Panc1 (cell line): ENCODE results near the gene KRT33A. TPM values are rescaled to one million over a fixed set of nuclear protein-coding genes. Genes with fewer than 3 reads are reported as not detected.

Experiments
- ATAC-seq: fragments of 200-7000 bp; cut with Tn5 transposase; 2 replicates; pipeline ENCODE4 v1.9.1; 2020; ENCODE audit warnings: mild to moderate bottlenecking, moderate library complexity
- BruUV-seq: library from RNA; stranded (reverse); fragments of 400-500 nt; replicated peaks from 2 replicates; lab custom pipeline; 2021; lab: Mats Ljungman, UMichigan
- CTCF ChIA-PET: fragments of 300-600 bp; sonication (Branson Sonifier 250); formaldehyde crosslinking; loops from one replicate; lab custom pipeline; 2022; ENCODE audit warnings: antibody characterized with exemption; lab: Charles Lee
- POLR2A ChIA-PET: fragments of 300-600 bp; sonication (Branson Sonifier 250); formaldehyde crosslinking; loops from one replicate; lab custom pipeline; 2022; ENCODE audit warnings: antibody characterized with exemption; lab: Charles Lee
- DNase-seq: peaks from one replicate; pipeline ENCODE4 v3.0.0-alpha.2; 2010; ENCODE audit warnings: low read depth, low spot score
- H3K27ac ChIP-seq: 2 replicates; pipeline ENCODE4 v1.5.1; 2011; ENCODE audit warnings: mild to moderate bottlenecking, low read length, inconsistent platforms
- H3K27me3 ChIP-seq: fragments of 200-500 bp; sonication (Bioruptor generic); 2 replicates; pipeline ENCODE4 v1.6.0; 2014; ENCODE audit warnings: low read length, inconsistent platforms; ENCODE audit not compliant: control insufficient read depth, insufficient read depth
- H3K36me3 ChIP-seq: fragments of 200-500 bp; sonication (Bioruptor generic); 2 replicates; pipeline ENCODE4 v1.5.1; 2014; ENCODE audit warnings: inconsistent platforms, mild to moderate bottlenecking, low read length, moderate library complexity; ENCODE audit not compliant: control insufficient read depth, insufficient read depth
- H3K4me1 ChIP-seq: 2 replicates; pipeline ENCODE4 v1.5.1; 2011; ENCODE audit warnings: inconsistent platforms, mild to moderate bottlenecking, low read length, moderate library complexity; ENCODE audit not compliant: control insufficient read depth, insufficient read depth
- H3K4me3 ChIP-seq, 2 experiments: 2 replicates each; pipeline ENCODE4 v1.5.1; 2011 to 2012; ENCODE audit warnings: low read depth in 2 of 2, low read length in 2 of 2, mild to moderate bottlenecking in 2 of 2, inconsistent platforms in 1 of 2, moderate library complexity in 1 of 2
- H3K9me3 ChIP-seq: fragments of 200-500 bp; sonication (Bioruptor generic); 2 replicates; pipeline ENCODE4 v1.5.1; 2014; ENCODE audit warnings: low read depth, mild to moderate bottlenecking, inconsistent platforms, low read length, moderate library complexity; ENCODE audit not compliant: control insufficient read depth, insufficient read depth
- CTCF ChIP-seq: fragments of 450-650 bp; IDR thresholded peaks from 2 replicates; pipeline ENCODE4 v1.5.1; 2017; ENCODE audit warnings: mild to moderate bottlenecking
- POLR2AphosphoS5 ChIP-seq: IDR thresholded peaks from 2 replicates; pipeline ENCODE4 v1.6.1; 2012; ENCODE audit warnings: mild to moderate bottlenecking, low read depth, low read length, moderate library complexity
- REST ChIP-seq, 2 experiments: IDR thresholded peaks; 2 replicates each; pipeline ENCODE4 v1.6.1; 2011 to 2012; ENCODE audit warnings: low read depth in 2 of 2, control low read depth in 1 of 2, low read length in 1 of 2, mild to moderate bottlenecking in 1 of 2, moderate library complexity in 1 of 2; ENCODE audit not compliant: insufficient read depth in 1 of 2
- SIN3A ChIP-seq: IDR thresholded peaks from 2 replicates; pipeline ENCODE4 v1.6.1; 2012; ENCODE audit warnings: low read depth, mild to moderate bottlenecking, low read length, moderate library complexity, borderline replicate concordance; ENCODE audit not compliant: insufficient read depth
- TCF7L2 ChIP-seq: IDR thresholded peaks from 2 replicates; pipeline ENCODE4 v1.6.1; 2011; ENCODE audit warnings: mild to moderate bottlenecking, low read depth, low read length, inconsistent platforms
- in situ Hi-C: cut with HindIII; loops from 2 replicates; pipeline ENCODE4 v1.10.0; 2016; ENCODE audit warnings: low sequenced_read_pairs, low pct_unique_long_range_greater_than_20kb
- intact Hi-C: fragments of 100-400 bp; cut with micrococcal nuclease; formaldehyde crosslinking; loops from one replicate; pipeline ENCODE4 v1.10.0; 2022; ENCODE audit not compliant: unreplicated experiment
- total RNA-seq: library from RNA; stranded (reverse); gene quantifications from one replicate; pipeline ENCODE4 v1.2.1, GENCODE V29; 2021; ENCODE audit not compliant: unreplicated experiment

The KRT33A gene
- total RNA-seq, 1 experiment from 2014 or later: not detected

- H3K36me3 ChIP-seq: no peaks in the 10 kb centered on the region
- ATAC-seq (no peak), DNase-seq (no peak)
- ChIA-PET POLR2A (no interaction called here), CTCF (no interaction called here)
- no peaks in the 10 kb centered on the region for H3K4me1 ChIP-seq
- H3K27me3 ChIP-seq: no peaks in the 10 kb centered on the region
- no peak overlapping the region for H3K27ac ChIP-seq
- intact Hi-C loops: no loop called here
- no peak overlapping the region for H3K4me3 ChIP-seq
- no peaks in the 10 kb centered on the region for H3K9me3 ChIP-seq
- TF ChIP-seq POLR2AphosphoS5: no peak
- no peak for TF ChIP-seq TCF7L2
- no peak for TF ChIP-seq SIN3A
- in situ Hi-C loops: no loop called here
- no TSS peak for BruUV-seq
Observed at GRCh38 chr17:41298458-41299135, 52.0 kb downstream of the KRT33A start.

GRCh38 chr17:41296846-41297245 is 53.8 kb downstream of the KRT33A start:
- ATAC-seq (no peak), DNase-seq (no peak)
- ChIA-PET CTCF (no interaction called here), POLR2A (no interaction called here)
- in situ Hi-C loops (no loop called here), intact Hi-C loops (no loop called here)
- Histone ChIP-seq H3K27ac (no peak overlapping the region), H3K36me3 (no peaks in the 10 kb centered on the region), H3K4me1 (no peaks in the 10 kb centered on the region), H3K9me3 (no peaks in the 10 kb centered on the region), H3K27me3 (no peaks in the 10 kb centered on the region), H3K4me3 (no peak overlapping the region)
- no peak for TF ChIP-seq CTCF
- TF ChIP-seq REST (IDR thresholded peaks at IDR 0.05; ENCODE audit: insufficient read depth in 1 of 2, low read depth in 2 of 2, low read length in 1 of 2): no peak
- no peak for TF ChIP-seq TCF7L2
- no peak for TF ChIP-seq SIN3A
- no peak for TF ChIP-seq POLR2AphosphoS5
- no TSS peak for BruUV-seq

Other genes starting within 250 kb of the KRT33A start
- gene KRTAP4-16, start 248.6 kb downstream of the KRT33A start, total RNA-seq: not detected
- gene KRTAP4-9, start 245.4 kb downstream of the KRT33A start, total RNA-seq: not detected
- gene KRTAP4-11, start 232.5 kb downstream of the KRT33A start, total RNA-seq: not detected
- gene KRTAP4-12, start 226.6 kb downstream of the KRT33A start, total RNA-seq: not detected
- gene KRTAP4-6, start 210.3 kb downstream of the KRT33A start, total RNA-seq: not detected
- not detected for gene KRTAP4-5, start 201.0 kb downstream of the KRT33A start, total RNA-seq
- gene KRTAP4-4, start 190.1 kb downstream of the KRT33A start, total RNA-seq: not detected
- gene KRTAP4-3, start 182.6 kb downstream of the KRT33A start, total RNA-seq: not detected
- gene KRTAP4-2, start 172.6 kb downstream of the KRT33A start, total RNA-seq: not detected
- not detected for gene KRTAP4-1, start 165.9 kb downstream of the KRT33A start, total RNA-seq
- gene KRTAP9-1, start 160.9 kb downstream of the KRT33A start, total RNA-seq: not detected
- not detected for gene KRTAP9-2, start 124.2 kb downstream of the KRT33A start, total RNA-seq
- not detected for gene KRTAP9-3, start 118.4 kb downstream of the KRT33A start, total RNA-seq
- gene KRTAP9-8, start 112.8 kb downstream of the KRT33A start, total RNA-seq: not detected
- gene KRTAP9-4, start 101.1 kb downstream of the KRT33A start, total RNA-seq: not detected
- gene KRTAP9-9, start 95.4 kb downstream of the KRT33A start, total RNA-seq: not detected
- gene KRTAP9-6, start 85.5 kb downstream of the KRT33A start, total RNA-seq: not detected
- not detected for gene KRTAP9-7, start 75.1 kb downstream of the KRT33A start, total RNA-seq
- not detected for gene KRTAP29-1, start 48.0 kb downstream of the KRT33A start, total RNA-seq
- gene KRTAP16-1, start 41.5 kb downstream of the KRT33A start, total RNA-seq: not detected
- gene KRTAP17-1, start 35.1 kb downstream of the KRT33A start, total RNA-seq: not detected
- gene KRT33B, start 19.0 kb upstream of the KRT33A start, total RNA-seq: not detected
- not detected for gene KRT34, start 31.5 kb upstream of the KRT33A start, total RNA-seq
- gene KRT31, start 46.8 kb upstream of the KRT33A start, total RNA-seq: not detected
- not detected for gene KRT37, start 73.8 kb upstream of the KRT33A start, total RNA-seq
- not detected for gene KRT38, start 90.2 kb upstream of the KRT33A start, total RNA-seq
- gene KRT32, start 116.6 kb upstream of the KRT33A start, total RNA-seq: 0.72 TPM
- gene KRT35, start 130.3 kb upstream of the KRT33A start, total RNA-seq: not detected
- not detected for gene KRT36, start 139.1 kb upstream of the KRT33A start, total RNA-seq
- 0.36 TPM for gene KRT13, start 154.8 kb upstream of the KRT33A start, total RNA-seq
- gene KRT15, start 168.1 kb upstream of the KRT33A start, total RNA-seq: 70.4 TPM
- gene KRT19, start 177.5 kb upstream of the KRT33A start, total RNA-seq: 2,383 TPM
- not detected for gene KRT9, start 221.2 kb upstream of the KRT33A start, total RNA-seq
- gene KRT14, start 236.1 kb upstream of the KRT33A start, total RNA-seq: not detected